ENCODE measurements around the gene IRF3. TPM values are rescaled to one million over a fixed set of nuclear protein-coding genes. Genes with fewer than 3 reads are reported as not detected.
A peak's percentile ranks its signal among the peaks of the same experiment; 100 is the strongest.

IRF3 gene
- total and polyA plus RNA-seq, 4 donors: 52.8 to 97.3 (median 81.5) TPM

- Histone ChIP-seq H3K27me3 (ENCODE audit: control insufficient read depth in 3 of 3, insufficient read depth in 3 of 3, low read length in 2 of 3) (no peaks in the 10 kb centered on the region), H3K4me3 (no peak overlapping the region), H3K36me3 (ENCODE audit: control insufficient read depth in 4 of 4, insufficient read depth in 4 of 4, low read length in 4 of 4) (peaks cover 11 to 70% (median 40%) of the 10 kb centered on the region in 4 donors), H3K9ac (ENCODE audit: insufficient read depth in 1 of 2, low read length in 2 of 2) (no peak overlapping the region), H3K4me1 (ENCODE audit: control insufficient read depth in 5 of 5, insufficient read depth in 5 of 5, low read length in 5 of 5) (peaks cover 0 to 6% (median 0%) of the 10 kb centered on the region in 5 donors), H3K27ac (ENCODE audit: low read depth in 1 of 2, low read length in 1 of 2) (no peak overlapping the region), H3K9me3 (ENCODE audit: control insufficient read depth in 4 of 4, insufficient read depth in 3 of 4, low read length in 3 of 4) (no peaks in the 10 kb centered on the region)
- ATAC-seq (ENCODE audit: insufficient read depth, low FRiP score): no peak
- 89 to 91% methylated on average over 15 of the region's 15 CpGs for WGBS, 2 donors
- DNase-seq: peak in 1 of 3 donors; percentile 9
- TF ChIP-seq, protein P1, sequence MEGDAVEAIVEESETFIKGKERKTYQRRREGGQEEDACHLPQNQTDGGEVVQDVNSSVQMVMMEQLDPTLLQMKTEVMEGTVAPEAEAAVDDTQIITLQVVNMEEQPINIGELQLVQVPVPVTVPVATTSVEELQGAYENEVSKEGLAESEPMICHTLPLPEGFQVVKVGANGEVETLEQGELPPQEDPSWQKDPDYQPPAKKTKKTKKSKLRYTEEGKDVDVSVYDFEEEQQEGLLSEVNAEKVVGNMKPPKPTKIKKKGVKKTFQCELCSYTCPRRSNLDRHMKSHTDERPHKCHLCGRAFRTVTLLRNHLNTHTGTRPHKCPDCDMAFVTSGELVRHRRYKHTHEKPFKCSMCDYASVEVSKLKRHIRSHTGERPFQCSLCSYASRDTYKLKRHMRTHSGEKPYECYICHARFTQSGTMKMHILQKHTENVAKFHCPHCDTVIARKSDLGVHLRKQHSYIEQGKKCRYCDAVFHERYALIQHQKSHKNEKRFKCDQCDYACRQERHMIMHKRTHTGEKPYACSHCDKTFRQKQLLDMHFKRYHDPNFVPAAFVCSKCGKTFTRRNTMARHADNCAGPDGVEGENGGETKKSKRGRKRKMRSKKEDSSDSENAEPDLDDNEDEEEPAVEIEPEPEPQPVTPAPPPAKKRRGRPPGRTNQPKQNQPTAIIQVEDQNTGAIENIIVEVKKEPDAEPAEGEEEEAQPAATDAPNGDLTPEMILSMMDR (IDR thresholded peaks at IDR 0.05; ENCODE audit: control extremely low read depth, extremely low read depth): no peak
These were observed 5.2 kb downstream of the IRF3 start for GRCh38 chr19:49660338-49660961.

DNA sequence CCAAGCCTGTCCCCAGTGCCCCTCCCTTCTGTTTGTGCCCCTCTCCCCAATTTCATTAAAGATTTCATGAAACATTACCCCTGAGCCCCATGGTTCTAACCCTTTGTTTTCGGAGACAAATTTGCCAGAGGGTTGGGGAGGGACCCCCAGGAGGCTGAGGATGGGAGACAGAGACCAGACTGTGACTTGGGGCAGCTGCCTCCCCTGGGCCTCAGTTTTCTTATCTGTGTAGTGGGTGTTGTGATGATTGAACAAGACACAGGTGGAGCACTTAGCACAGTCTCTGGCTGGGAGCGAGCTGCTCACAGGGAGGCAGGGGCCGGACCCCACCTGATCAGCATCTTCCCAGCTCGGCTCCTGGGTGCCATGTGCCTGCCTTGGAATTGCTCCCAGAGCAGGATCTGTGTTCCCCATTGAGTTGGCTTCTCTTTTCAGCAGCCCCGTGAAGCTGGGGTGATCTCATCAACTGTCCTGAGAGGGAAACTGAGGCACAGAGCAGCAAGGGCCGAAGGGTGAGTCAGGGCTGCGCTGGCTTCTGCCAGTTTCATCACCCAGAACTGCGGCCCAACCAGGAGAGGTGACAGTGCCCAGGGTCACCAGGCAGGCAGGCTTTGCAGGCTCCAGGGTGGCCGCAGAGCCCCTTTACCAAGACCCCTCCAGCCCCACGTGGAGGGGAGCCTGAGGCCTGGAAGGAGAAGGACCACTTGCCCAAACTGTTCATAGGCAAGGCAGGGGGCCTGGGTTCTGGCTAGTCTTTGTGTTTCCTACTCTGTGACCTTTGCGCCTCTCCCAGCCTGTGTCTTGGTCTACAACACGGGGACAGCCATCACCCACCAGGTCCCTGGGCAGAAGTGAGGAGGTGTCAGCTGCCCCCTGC is 6.9 kb downstream of the IRF3 start:
- no peak overlapping the region for H3K4me3 ChIP-seq
- TF ChIP-seq, protein P1 (IDR thresholded peaks at IDR 0.05; ENCODE audit: control extremely low read depth, extremely low read depth): no peak
- 92 to 93% methylated on average over 11 to 12 of the region's 12 CpGs for WGBS, 2 donors
- no peaks in the 10 kb centered on the region for H3K9me3 ChIP-seq (ENCODE audit: control insufficient read depth in 4 of 4, insufficient read depth in 3 of 4, low read length in 3 of 4)
- ATAC-seq (ENCODE audit: insufficient read depth, low FRiP score) (no peak), DNase-seq (no peak)
- H3K27me3 ChIP-seq (ENCODE audit: control insufficient read depth in 3 of 3, insufficient read depth in 3 of 3, low read length in 2 of 3): no peaks in the 10 kb centered on the region
- peaks cover 11 to 84% (median 47%) of the 10 kb centered on the region in 4 donors for H3K36me3 ChIP-seq (ENCODE audit: control insufficient read depth in 4 of 4, insufficient read depth in 4 of 4, low read length in 4 of 4)
- H3K4me1 ChIP-seq (ENCODE audit: control insufficient read depth in 5 of 5, insufficient read depth in 5 of 5, low read length in 5 of 5): peaks cover 0 to 2% (median 0%) of the 10 kb centered on the region in 5 donors
- H3K9ac ChIP-seq (ENCODE audit: insufficient read depth in 1 of 2, low read length in 2 of 2): no peak overlapping the region
- no peak overlapping the region for H3K27ac ChIP-seq (ENCODE audit: low read depth in 1 of 2, low read length in 1 of 2)

- no peaks in the 10 kb centered on the region for H3K27me3 ChIP-seq (ENCODE audit: control insufficient read depth in 3 of 3, insufficient read depth in 3 of 3, low read length in 2 of 3)
- H3K36me3 ChIP-seq (ENCODE audit: control insufficient read depth in 4 of 4, insufficient read depth in 4 of 4, low read length in 4 of 4): peaks cover 11 to 91% (median 48%) of the 10 kb centered on the region in 4 donors
- ATAC-seq (ENCODE audit: insufficient read depth, low FRiP score) (no peak), DNase-seq (no peak)
- no peak overlapping the region for H3K4me3 ChIP-seq
- H3K9ac ChIP-seq (ENCODE audit: insufficient read depth in 1 of 2, low read length in 2 of 2): no peak overlapping the region
- no peak overlapping the region for H3K27ac ChIP-seq (ENCODE audit: low read depth in 1 of 2, low read length in 1 of 2)
- 89 to 99% methylated on average over 10 to 15 of the region's 15 CpGs for WGBS, 2 donors
- H3K4me1 ChIP-seq (ENCODE audit: control insufficient read depth in 5 of 5, insufficient read depth in 5 of 5, low read length in 5 of 5): no peaks in the 10 kb centered on the region
- no peaks in the 10 kb centered on the region for H3K9me3 ChIP-seq (ENCODE audit: control insufficient read depth in 4 of 4, insufficient read depth in 3 of 4, low read length in 3 of 4)
- TF ChIP-seq, protein P1 (IDR thresholded peaks at IDR 0.05; ENCODE audit: control extremely low read depth, extremely low read depth): no peak
These were observed 7.5 kb downstream of the IRF3 start for GRCh38 chr19:49658139-49658517.
